ENCODE results near the gene TCF4.
A peak's percentile ranks its signal among the peaks of the same experiment; 100 is the strongest.

Gene TCF4

GRCh38 chr18:55266981-55267380, 321.0 kb downstream of the TCF4 start:
- Histone ChIP-seq H3F3A (ENCODE audit: insufficient read depth, low read length) (peaks cover 63% of the 10 kb centered on the region), H2AFZ (ENCODE audit: low read length) (no peak overlapping the region), H3K9ac (ENCODE audit: low read length) (no peak overlapping the region), H3K36me3 (replicated peaks; ENCODE audit: insufficient read depth, low read length) (peaks cover 8% of the 10 kb centered on the region; the same call in 1 of the 2 replicates), H3K27me3 (replicated peaks; ENCODE audit: insufficient read depth, low read length) (no peaks in the 10 kb centered on the region), H3K4me1 (ENCODE audit: low read length) (peaks cover 83% of the 10 kb centered on the region), H3K4me3 (ENCODE audit: low read length) (no peak overlapping the region), H3K9me3 (replicated peaks; ENCODE audit: insufficient read depth, low read length) (no peaks in the 10 kb centered on the region), H3K9me2 (replicated peaks; ENCODE audit: insufficient read depth, low read length) (no peaks in the 10 kb centered on the region), H3K79me2 (ENCODE audit: low read length) (peaks cover 67% of the 10 kb centered on the region), H3K4me2 (ENCODE audit: low read depth, low read length) (peak overlapping the region; percentile 62), H4K20me1 (ENCODE audit: insufficient read depth, low read length) (no peaks in the 10 kb centered on the region), H3K27ac (ENCODE audit: low read length) (peak overlapping the region; percentile 99; the same call in 1 of the 2 replicates)
- no peak for TF ChIP-seq CTCF (IDR thresholded peaks at IDR 0.05; ENCODE audit: low read length)
- TF ChIP-seq EZH2 (optimal IDR thresholded peaks at IDR 0.05; ENCODE audit: low read depth, low read length), result no peak
- DNase-seq, result no peak

GRCh38 chr18:55265984-55266383, 322.0 kb downstream of the TCF4 start:
- no peaks in the 10 kb centered on the region for H3K27me3 ChIP-seq (replicated peaks; ENCODE audit: insufficient read depth, low read length)
- H2AFZ ChIP-seq (ENCODE audit: low read length), result no peak overlapping the region
- H3K36me3 ChIP-seq (replicated peaks; ENCODE audit: insufficient read depth, low read length), result peaks cover 8% of the 10 kb centered on the region; the same call in 1 of the 2 replicates
- DNase-seq, result no peak
- no peaks in the 10 kb centered on the region for H4K20me1 ChIP-seq (ENCODE audit: insufficient read depth, low read length)
- H3K9me3 ChIP-seq (replicated peaks; ENCODE audit: insufficient read depth, low read length), result no peaks in the 10 kb centered on the region
- no peak overlapping the region for H3K9ac ChIP-seq (ENCODE audit: low read length)
- peak overlapping the region; percentile 62; the same call in 1 of the 2 replicates for H3K4me2 ChIP-seq (ENCODE audit: low read depth, low read length)
- H3K9me2 ChIP-seq (replicated peaks; ENCODE audit: insufficient read depth, low read length), result no peaks in the 10 kb centered on the region
- TF ChIP-seq EZH2 (optimal IDR thresholded peaks at IDR 0.05; ENCODE audit: low read depth, low read length) (no peak), CTCF (IDR thresholded peaks at IDR 0.05; ENCODE audit: low read length) (no peak), EZH2phosphoT487 (IDR thresholded peaks at IDR 0.05; ENCODE audit: low read length) (no peak)
- H3K79me2 ChIP-seq (ENCODE audit: low read length), result peaks cover 67% of the 10 kb centered on the region
- peaks cover 73% of the 10 kb centered on the region for H3K4me1 ChIP-seq (ENCODE audit: low read length)
- peak overlapping the region; percentile 99; the same call in 1 of the 2 replicates for H3K27ac ChIP-seq (ENCODE audit: low read length)
- no peak overlapping the region for H3K4me3 ChIP-seq (ENCODE audit: low read length)
- peaks cover 63% of the 10 kb centered on the region for H3F3A ChIP-seq (ENCODE audit: insufficient read depth, low read length)

GRCh38 chr18:55265130-55265675, 322.8 kb downstream of the TCF4 start:
- H3K36me3 ChIP-seq (replicated peaks; ENCODE audit: insufficient read depth, low read length), result peaks cover 8% of the 10 kb centered on the region; the same call in 1 of the 2 replicates
- no peaks in the 10 kb centered on the region for H4K20me1 ChIP-seq (ENCODE audit: insufficient read depth, low read length)
- DNase-seq, result no peak
- H3K4me3 ChIP-seq (ENCODE audit: low read length), result no peak overlapping the region
- no peaks in the 10 kb centered on the region for H3K9me2 ChIP-seq (replicated peaks; ENCODE audit: insufficient read depth, low read length)
- TF ChIP-seq CTCF (IDR thresholded peaks at IDR 0.05; ENCODE audit: low read length) (no peak), EZH2 (optimal IDR thresholded peaks at IDR 0.05; ENCODE audit: low read depth, low read length) (no peak), EZH2phosphoT487 (IDR thresholded peaks at IDR 0.05; ENCODE audit: low read length) (no peak)
- no peaks in the 10 kb centered on the region for H3K9me3 ChIP-seq (replicated peaks; ENCODE audit: insufficient read depth, low read length)
- H3K4me1 ChIP-seq (ENCODE audit: low read length), result peaks cover 65% of the 10 kb centered on the region
- H3K27ac ChIP-seq (ENCODE audit: low read length), result peak overlapping the region; percentile 99
- peaks cover 63% of the 10 kb centered on the region for H3K79me2 ChIP-seq (ENCODE audit: low read length)
- peak overlapping the region; percentile 44; the same call in 1 of the 2 replicates for H3K9ac ChIP-seq (ENCODE audit: low read length)
- peak overlapping the region; percentile 46; the same call in 1 of the 2 replicates for H3K4me2 ChIP-seq (ENCODE audit: low read depth, low read length)
- H2AFZ ChIP-seq (ENCODE audit: low read length), result no peak overlapping the region
- peaks cover 61% of the 10 kb centered on the region for H3F3A ChIP-seq (ENCODE audit: insufficient read depth, low read length)
- H3K27me3 ChIP-seq (replicated peaks; ENCODE audit: insufficient read depth, low read length), result no peaks in the 10 kb centered on the region
